Brain microvascular endothelial cell (primary cell): Measurements from ENCODE around the gene PHOSPHO1.
"Not testable (repeated sequence)": the region's sequence is repeated elsewhere in the genome, so short reads cannot be mapped to it uniquely, and the experiment has no call there.

Experiments used
- DNase-seq: peaks from one replicate; pipeline ENCODE4 v3.0.0-alpha.2; 2020
- H3K27ac ChIP-seq: fragments of 250-450 bp; sonication (Bioruptor Pico); 2 replicates; pipeline ENCODE4 v1.5.1; 2020; ENCODE audit warnings: mild to moderate bottlenecking, moderate library complexity
- H3K27me3 ChIP-seq: fragments of 250-450 bp; sonication (Bioruptor Pico); replicated peaks from 2 replicates; pipeline ENCODE4 v1.5.1; 2020; ENCODE audit warnings: mild to moderate bottlenecking
- H3K36me3 ChIP-seq: fragments of 250-450 bp; sonication (Bioruptor Pico); replicated peaks from 2 replicates; pipeline ENCODE4 v1.5.1; 2020; ENCODE audit warnings: mild to moderate bottlenecking
- H3K4me3 ChIP-seq: 2 replicates; pipeline ENCODE4 v1.5.1; 2011; ENCODE audit warnings: low read depth, mild to moderate bottlenecking, control low read depth, low read length, moderate library complexity
- CTCF ChIP-seq: IDR thresholded peaks from 2 replicates; pipeline ENCODE4 v1.5.1; 2011; ENCODE audit warnings: low read depth, mild to moderate bottlenecking, moderate library complexity, low read length, control low read depth, inconsistent platforms; ENCODE audit errors: missing control alignments
- in situ Hi-C: cut with HindIII; loops from 2 replicates; pipeline ENCODE4 v1.10.0; 2017; ENCODE audit warnings: low sequenced_read_pairs, low pct_ligation_motif_present

Gene PHOSPHO1

GRCh38 chr17:49187301-49187700 is 43.3 kb downstream of the PHOSPHO1 start:
- in situ Hi-C loops = no loop called here
- Histone ChIP-seq H3K27me3 (no peaks in the 10 kb centered on the region), H3K27ac (no peak overlapping the region), H3K36me3 (no peaks in the 10 kb centered on the region), H3K4me3 (no peak overlapping the region)
- TF ChIP-seq CTCF = no peak
- DNase-seq = no peak

GRCh38 chr17:49185381-49185780 is 45.2 kb downstream of the PHOSPHO1 start:
- DNase-seq, H3K27me3 ChIP-seq, H3K4me3 ChIP-seq, in situ Hi-C loops, H3K36me3 ChIP-seq, H3K27ac ChIP-seq: not testable (repeated sequence)

- H3K36me3 ChIP-seq, in situ Hi-C loops, H3K4me3 ChIP-seq, H3K27me3 ChIP-seq, DNase-seq, H3K27ac ChIP-seq: not testable (repeated sequence)
Measured at GRCh38 chr17:49184522-49184921, 46.1 kb downstream of the PHOSPHO1 start.

- in situ Hi-C loops = no loop called here
- Histone ChIP-seq H3K4me3 (no peak overlapping the region), H3K36me3 (no peaks in the 10 kb centered on the region), H3K27me3 (no peaks in the 10 kb centered on the region), H3K27ac (no peak overlapping the region)
- DNase-seq = no peak
- no peak for TF ChIP-seq CTCF
Measured at GRCh38 chr17:49183801-49184200, 46.8 kb downstream of the PHOSPHO1 start.

GRCh38 chr17:49183341-49183740 is 47.2 kb downstream of the PHOSPHO1 start:
- in situ Hi-C loops = no loop called here
- TF ChIP-seq CTCF = no peak
- Histone ChIP-seq H3K27ac (no peak overlapping the region), H3K36me3 (no peaks in the 10 kb centered on the region), H3K27me3 (no peaks in the 10 kb centered on the region), H3K4me3 (no peak overlapping the region)
- no peak for DNase-seq

GRCh38 chr17:49180998-49181635 is 49.5 kb downstream of the PHOSPHO1 start:
- in situ Hi-C loops = no loop called here
- H3K27me3 ChIP-seq = no peaks in the 10 kb centered on the region
- DNase-seq = no peak
- H3K36me3 ChIP-seq = no peaks in the 10 kb centered on the region
- no peak for TF ChIP-seq CTCF
- H3K27ac ChIP-seq = no peak overlapping the region
- H3K4me3 ChIP-seq = no peak overlapping the region

- H3K27ac ChIP-seq = no peak overlapping the region
- DNase-seq = peak; percentile 48
- H3K4me3 ChIP-seq = no peak overlapping the region
- in situ Hi-C loops = no loop called here
- peak; percentile 89 for TF ChIP-seq CTCF
- H3K36me3 ChIP-seq = no peaks in the 10 kb centered on the region
- no peaks in the 10 kb centered on the region for H3K27me3 ChIP-seq
Measured at GRCh38 chr17:49180303-49180702, 50.3 kb downstream of the PHOSPHO1 start.

GRCh38 chr17:49175978-49176377 is 54.6 kb downstream of the PHOSPHO1 start:
- H3K27ac ChIP-seq, H3K4me3 ChIP-seq, in situ Hi-C loops, H3K27me3 ChIP-seq, H3K36me3 ChIP-seq, DNase-seq: not testable (repeated sequence)
